GM19397 (cell line): ENCODE measurements around the gene EIF2S3.

Experiments used
- ATAC-seq: cut with Tn5 transposase; IDR thresholded peaks from one replicate; pipeline ENCODE4 v1.9.1; 2021; ENCODE audit warnings: mild to moderate bottlenecking, moderate library complexity; ENCODE audit not compliant: unreplicated experiment

Gene EIF2S3

GRCh38 chrX:24125028-24125612, 70.4 kb downstream of the EIF2S3 start:
- ATAC-seq: no peak
